SK-N-MC (cell line): Measurements from ENCODE around the gene SVOPL.

Experiments
- EZH2 ChIP-seq: fragments of 200-600 bp; sonication (generic); IDR thresholded peaks from one replicate; pipeline ENCODE4 v1.6.1; 2017; ENCODE audit warnings: antibody characterized with exemption
- FOXP2 ChIP-seq: optimal IDR thresholded peaks from 2 replicates; pipeline ENCODE3; 2011; ENCODE audit warnings: mild to moderate bottlenecking, moderate library complexity; ENCODE audit not compliant: insufficient read depth; ENCODE audit errors: extremely low read length, control extremely low read depth
- POLR2AphosphoS5 ChIP-seq: IDR thresholded peaks from 2 replicates; pipeline ENCODE4 v1.6.1; 2012; ENCODE audit warnings: mild to moderate bottlenecking, low read depth, low read length, borderline replicate concordance

DNA sequence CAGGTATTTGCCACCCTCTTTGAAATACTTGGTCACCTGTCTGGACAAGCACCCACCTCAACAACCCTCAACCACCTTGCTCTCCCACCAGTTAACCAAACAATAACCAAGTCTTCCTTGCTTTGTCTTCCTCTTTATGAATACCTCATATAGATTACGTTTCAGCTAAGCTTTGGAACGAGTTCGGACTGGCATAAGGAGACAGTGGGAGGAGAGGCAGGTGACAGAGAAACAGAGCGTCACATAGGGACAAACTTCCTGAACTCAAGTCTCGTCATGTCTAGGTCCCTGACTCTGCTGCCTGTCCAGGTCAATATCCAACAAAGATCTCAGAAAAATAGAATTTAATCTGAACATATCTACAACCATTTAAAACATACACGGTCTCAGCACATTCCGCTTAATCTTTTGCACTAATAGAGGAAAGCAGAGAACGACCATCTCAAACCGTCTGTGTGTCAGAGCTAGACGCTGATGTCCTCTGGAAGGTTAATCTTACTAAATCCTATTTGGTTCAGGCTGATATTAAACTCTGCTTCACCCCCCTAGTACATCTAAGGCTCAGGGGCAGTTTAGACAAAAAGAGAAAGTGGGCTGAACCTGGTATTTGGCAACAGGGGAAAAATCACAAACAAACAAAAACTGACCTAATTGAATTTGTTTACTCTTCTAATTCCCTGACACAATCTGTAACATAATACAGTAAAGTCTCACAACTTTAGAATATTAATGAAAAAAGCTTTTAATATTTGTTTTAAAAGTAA is 26.4 kb upstream of the SVOPL start:
- no peak for TF ChIP-seq POLR2AphosphoS5
- TF ChIP-seq EZH2: no peak
- no peak for TF ChIP-seq FOXP2
